ENCODE data around the gene LIPK.

Gene LIPK

DNA sequence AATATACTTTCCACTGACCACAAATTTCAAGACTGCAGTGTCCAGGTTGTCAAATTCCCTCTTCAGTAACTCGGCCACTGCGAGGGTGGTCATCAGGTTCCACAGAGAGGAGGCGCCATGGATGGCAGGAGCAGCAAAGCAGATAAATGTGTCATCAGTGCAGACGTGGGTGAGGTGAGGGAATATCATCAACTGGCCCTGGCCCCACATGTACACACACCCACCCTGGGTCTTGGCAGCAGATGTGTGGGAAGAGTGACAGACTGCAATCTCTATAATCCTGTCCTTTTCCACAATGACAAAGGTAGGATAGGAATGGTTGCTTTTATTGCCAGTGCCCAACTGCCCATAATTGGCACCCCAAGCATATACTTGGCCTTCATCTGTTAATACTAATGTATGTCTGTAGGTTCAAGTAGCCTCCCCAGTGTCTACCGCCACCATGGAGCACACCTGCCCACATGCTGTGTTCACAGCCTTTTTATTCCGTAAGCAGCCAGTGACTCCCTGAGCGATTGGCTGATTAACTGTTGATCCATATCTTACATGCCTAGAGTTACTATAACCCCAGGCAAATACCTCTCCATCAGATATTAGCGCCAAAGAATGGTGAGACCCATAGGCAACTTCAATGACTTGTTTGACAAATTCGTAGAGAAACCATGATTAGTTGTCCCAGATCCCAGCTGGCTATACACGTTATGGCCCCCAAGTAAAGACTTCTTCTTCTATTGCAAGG, 80.2 kb downstream of the LIPK start:
- DNase-seq (ENCODE audit: low read depth), result no peak

DNA sequence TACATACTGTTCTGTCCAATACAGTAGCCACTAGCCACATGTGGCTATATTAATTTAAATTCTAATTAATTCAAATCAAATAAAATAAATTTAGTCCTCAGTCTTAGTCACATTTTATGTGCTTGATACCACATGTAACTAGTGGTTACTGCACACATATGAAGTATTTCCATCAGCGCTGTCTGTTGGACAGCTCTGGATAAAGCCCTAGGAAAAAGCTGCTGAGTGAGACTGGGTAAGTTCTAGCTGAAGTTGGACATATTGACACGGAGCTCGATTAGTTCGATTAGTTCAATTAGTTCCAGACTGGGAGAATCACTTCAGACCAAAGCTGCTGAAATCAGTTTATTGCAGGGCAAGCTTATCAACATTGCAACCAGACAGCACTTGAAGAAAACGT, 81.4 kb downstream of the LIPK start:
- DNase-seq (ENCODE audit: low read depth), result no peak

DNA sequence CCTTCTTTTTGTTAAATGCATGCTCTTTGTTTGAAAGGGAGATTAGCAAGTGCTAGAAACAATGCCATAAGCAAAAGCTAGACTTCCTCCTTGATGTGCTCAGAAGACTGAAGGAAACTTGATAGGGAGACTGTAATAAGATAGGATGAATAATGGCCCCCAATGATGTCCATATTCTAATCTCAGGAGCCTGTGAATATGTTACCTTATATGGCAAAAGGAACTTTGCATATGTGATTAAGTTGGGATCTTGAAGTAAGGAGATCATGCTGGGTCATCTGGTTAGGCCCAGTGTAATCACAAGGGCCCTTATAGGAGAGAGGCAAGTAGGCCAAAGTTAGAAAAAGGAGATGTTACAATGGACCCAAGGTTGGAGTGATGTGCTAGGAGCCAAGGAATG, 82.9 kb downstream of the LIPK start:
- no peak for DNase-seq (ENCODE audit: low read depth)

DNA sequence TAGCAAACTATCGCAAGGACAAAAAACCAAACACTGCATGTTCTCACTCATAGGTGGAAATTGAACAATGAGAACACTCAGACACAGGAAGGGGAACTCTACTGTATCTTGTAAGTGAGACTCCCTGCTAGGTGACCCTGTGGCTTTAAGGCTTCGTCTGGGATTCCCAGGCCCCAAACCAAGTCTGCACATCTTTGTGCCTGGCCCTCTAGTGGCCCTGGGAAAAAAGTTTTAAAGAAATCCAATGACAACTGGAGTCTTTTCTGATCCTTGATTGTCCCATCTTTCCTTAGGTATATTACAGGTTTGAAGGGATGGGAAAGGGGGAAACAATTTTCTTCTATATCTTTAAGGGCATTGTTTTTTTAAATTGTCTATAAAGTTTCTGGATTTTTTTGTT, 85.9 kb downstream of the LIPK start:
- DNase-seq (ENCODE audit: low read depth), result no peak

DNA sequence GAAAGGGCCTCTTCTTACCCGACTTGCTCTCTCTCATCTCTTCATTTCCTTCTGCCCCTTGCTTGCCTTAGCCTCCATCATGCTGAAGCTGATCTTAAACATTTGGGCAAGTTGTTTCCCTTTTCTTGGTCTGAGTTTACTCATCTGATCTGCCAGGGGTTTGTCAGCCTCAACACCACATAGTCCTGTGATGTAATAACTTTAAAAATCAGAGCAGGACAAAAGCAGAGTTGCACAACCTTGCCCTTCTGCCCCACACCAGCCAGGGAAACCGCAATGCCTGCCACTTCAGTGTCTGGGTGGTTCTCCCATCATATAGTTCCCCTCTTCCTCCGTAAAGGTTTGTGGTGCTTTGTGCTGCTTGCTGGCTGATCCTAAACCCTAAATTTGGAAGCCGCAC, 86.6 kb downstream of the LIPK start:
- DNase-seq (ENCODE audit: low read depth), result no peak

DNA sequence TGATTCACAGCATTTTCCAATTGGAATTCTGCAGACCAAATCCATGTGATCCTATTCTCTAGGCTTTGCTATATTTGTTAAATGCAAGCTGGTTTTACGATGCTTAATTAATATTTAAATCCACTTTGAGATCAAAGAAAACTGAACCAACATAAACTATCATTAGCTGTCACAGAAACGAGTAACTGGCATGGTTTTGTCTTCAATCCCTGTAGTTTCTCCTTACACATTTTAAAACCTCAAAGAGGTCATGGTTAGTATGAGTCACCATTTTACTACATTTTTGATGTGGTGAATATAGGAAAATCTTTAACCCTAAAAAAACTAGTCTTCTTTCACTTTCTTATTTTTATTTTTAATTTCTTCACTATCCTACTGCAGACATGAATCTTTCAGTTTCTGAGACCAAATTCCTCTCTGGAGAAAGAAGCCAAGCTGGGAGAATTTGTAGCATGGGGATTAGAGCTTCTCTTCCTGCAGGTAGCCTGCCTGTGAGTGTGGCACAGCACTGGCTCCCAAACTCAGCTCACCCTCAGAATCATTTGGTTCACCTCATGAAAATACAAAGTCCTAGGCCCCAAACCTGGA, 87.8 kb downstream of the LIPK start:
- no peak for DNase-seq (ENCODE audit: low read depth)

DNA sequence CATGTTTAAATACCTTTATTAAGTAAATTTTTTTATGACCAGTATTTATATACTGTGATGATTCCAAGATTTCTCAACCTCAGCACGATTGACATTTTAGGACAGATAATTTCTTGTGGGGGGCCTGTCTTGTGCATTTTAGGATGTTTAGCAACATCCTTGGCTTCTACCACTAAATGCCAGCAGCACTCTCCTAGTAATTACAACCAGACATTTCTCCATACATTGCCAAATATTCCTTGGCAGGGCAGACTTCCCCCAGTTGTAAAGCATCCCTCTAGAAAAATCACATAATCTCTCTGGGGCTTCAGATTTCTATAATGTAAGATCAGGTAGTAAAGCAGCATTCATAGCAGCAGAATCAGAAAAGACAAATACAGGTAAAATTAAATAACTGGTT, 88.7 kb downstream of the LIPK start:
- no peak for DNase-seq (ENCODE audit: low read depth)

DNA sequence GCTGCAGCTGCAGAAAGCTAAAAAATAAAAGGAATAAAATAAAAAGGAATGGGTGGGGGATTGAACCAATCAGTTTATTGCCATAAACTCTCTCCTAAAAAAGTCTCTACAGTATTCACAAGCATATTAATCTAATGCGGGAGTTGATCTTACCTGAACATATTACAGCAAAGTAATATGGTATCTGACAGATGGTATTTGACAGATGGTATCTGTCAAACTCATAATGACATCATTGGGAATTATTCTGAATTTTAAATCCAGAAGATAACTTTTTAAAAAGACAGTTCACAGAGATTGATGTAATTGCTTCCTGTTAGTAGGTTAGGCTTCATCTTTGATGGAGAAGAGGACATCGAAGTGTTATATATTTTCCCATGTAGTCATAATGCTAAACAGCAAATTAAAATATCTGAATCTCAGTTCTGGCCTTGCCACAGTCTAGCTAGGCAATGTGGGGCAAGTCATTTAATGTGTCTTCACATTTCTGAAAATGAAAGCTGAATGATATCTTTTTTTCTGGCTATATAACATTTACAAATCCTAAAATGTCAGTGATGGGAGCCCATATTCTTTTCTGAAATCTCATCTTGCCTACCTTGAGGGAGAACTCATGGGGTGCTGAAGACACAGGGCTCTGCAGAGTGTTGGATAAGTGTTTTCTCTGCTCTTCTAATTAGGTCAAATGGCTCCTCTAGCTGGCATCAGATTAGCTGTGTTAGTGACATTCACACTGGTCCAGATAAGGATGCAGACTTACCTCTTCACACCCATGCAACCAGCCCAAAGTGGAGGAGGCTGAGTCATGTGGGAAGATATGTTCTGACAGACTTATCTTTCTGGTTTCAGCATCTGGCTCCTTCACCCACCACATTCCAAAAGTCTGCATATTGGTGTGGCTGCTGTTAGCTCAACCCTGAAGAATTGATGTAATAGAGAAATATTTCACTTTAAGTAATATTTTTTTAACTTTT, 94.4 kb downstream of the LIPK start:
- DNase-seq (ENCODE audit: low read depth), result no peak

Measured in stimulated activated CD8-positive, alpha-beta memory T cell treated with anti-CD3 and anti-CD28 coated beads, Interleukin-12 subunit alpha, Interleukin-12 subunit beta, amount 100 ng/mL, for 4 hours (primary cell).